GM18873 (cell line): ENCODE results near the gene RGS7.
"Not testable (repeated sequence)": the region's sequence is repeated elsewhere in the genome, so short reads cannot be mapped to it uniquely, and the experiment has no call there.

ENCODE experiments used
- ATAC-seq: cut with Tn5 transposase; IDR thresholded peaks from one replicate; pipeline ENCODE4 v1.9.1; 2021; ENCODE audit warnings: mild to moderate bottlenecking, moderate library complexity, moderate number of reproducible peaks; ENCODE audit not compliant: unreplicated experiment, low FRiP score

Gene RGS7

GRCh38 chr1:241275226-241275625 is 81.8 kb downstream of the RGS7 start:
- no peak for ATAC-seq

- ATAC-seq, result no peak
These were observed 82.3 kb downstream of the RGS7 start for GRCh38 chr1:241274693-241275092.

GRCh38 chr1:241272828-241273227 is 84.2 kb downstream of the RGS7 start:
- ATAC-seq, result no peak

GRCh38 chr1:241271427-241271826 is 85.6 kb downstream of the RGS7 start:
- ATAC-seq, result no peak

- ATAC-seq, result no peak
These were observed 87.0 kb downstream of the RGS7 start for GRCh38 chr1:241270016-241270415.

GRCh38 chr1:241269116-241269515 is 87.9 kb downstream of the RGS7 start:
- ATAC-seq, result no peak

GRCh38 chr1:241266121-241266520 is 90.9 kb downstream of the RGS7 start:
- no peak for ATAC-seq

- ATAC-seq, result no peak
These were observed 91.6 kb downstream of the RGS7 start for GRCh38 chr1:241265428-241265827.

GRCh38 chr1:241263346-241263745 is 93.7 kb downstream of the RGS7 start:
- ATAC-seq, result no peak

GRCh38 chr1:241253471-241253870 is 103.5 kb downstream of the RGS7 start:
- ATAC-seq, result no peak

GRCh38 chr1:241250465-241250864 is 106.5 kb downstream of the RGS7 start:
- ATAC-seq, result no peak

GRCh38 chr1:241240069-241240468 is 116.9 kb downstream of the RGS7 start:
- no peak for ATAC-seq

GRCh38 chr1:241237873-241238272 is 119.1 kb downstream of the RGS7 start:
- ATAC-seq, result no peak

- no peak for ATAC-seq
These were observed 121.6 kb downstream of the RGS7 start for GRCh38 chr1:241235256-241235897.

GRCh38 chr1:241229711-241230110 is 127.3 kb downstream of the RGS7 start:
- ATAC-seq, result no peak

GRCh38 chr1:241229216-241229615 is 127.8 kb downstream of the RGS7 start:
- no peak for ATAC-seq

- no peak for ATAC-seq
These were observed 128.7 kb downstream of the RGS7 start for GRCh38 chr1:241228339-241228738.

- ATAC-seq, result no peak
These were observed 131.3 kb downstream of the RGS7 start for GRCh38 chr1:241225741-241226140.

GRCh38 chr1:241224189-241224588 is 132.8 kb downstream of the RGS7 start:
- ATAC-seq, result not testable (repeated sequence)

GRCh38 chr1:241222813-241223212 is 134.2 kb downstream of the RGS7 start:
- not testable (repeated sequence) for ATAC-seq

GRCh38 chr1:241221319-241221718 is 135.7 kb downstream of the RGS7 start:
- no peak for ATAC-seq

- ATAC-seq, result not testable (repeated sequence)
These were observed 136.1 kb downstream of the RGS7 start for GRCh38 chr1:241220913-241221312.

GRCh38 chr1:241219449-241219848 is 137.6 kb downstream of the RGS7 start:
- no peak for ATAC-seq
